CD8-positive, alpha-beta memory T cell (primary cell): Measurements from ENCODE around the gene KRT77. TPM values are rescaled to one million over a fixed set of nuclear protein-coding genes. Genes with fewer than 3 reads are reported as not detected.

Experiments used
- CTCF ChIA-PET: fragments of 350-600 bp; sonication (Branson Sonifier 250); formaldehyde crosslinking; loops from one replicate; lab custom pipeline; 2021; ENCODE audit warnings: antibody characterized with exemption; lab: Charles Lee
- POLR2A ChIA-PET: fragments of 350-600 bp; sonication (Branson Sonifier 250); formaldehyde crosslinking; loops from one replicate; lab custom pipeline; 2021; ENCODE audit warnings: antibody characterized with exemption; lab: Charles Lee
- DNase-seq, 5 donors: peaks; one replicate each; pipeline versions ENCODE4 v3.0.0 to v3.0.0-alpha.2; 2020 to 2022; ENCODE audit warnings: mixed read lengths in 1 of 5
- H3K27ac ChIP-seq: one replicate; pipeline ENCODE4 v1.7.0; 2013; ENCODE audit warnings: low read depth, mild to moderate bottlenecking, low read length, moderate library complexity
- H3K27me3 ChIP-seq: 2 replicates; pipeline ENCODE4 v1.7.0; 2013; ENCODE audit warnings: low read length, mild to moderate bottlenecking; ENCODE audit not compliant: insufficient read depth, poor library complexity, severe bottlenecking
- H3K36me3 ChIP-seq: 2 replicates; pipeline ENCODE4 v1.7.0; 2013; ENCODE audit warnings: mild to moderate bottlenecking, low read length, moderate library complexity; ENCODE audit not compliant: insufficient read depth
- H3K4me1 ChIP-seq: 2 replicates; pipeline ENCODE4 v1.7.0; 2013; ENCODE audit warnings: mild to moderate bottlenecking, low read length, moderate library complexity; ENCODE audit not compliant: insufficient read depth
- H3K4me3 ChIP-seq: 2 replicates; pipeline ENCODE4 v1.7.0; 2013; ENCODE audit warnings: mild to moderate bottlenecking, low read length
- H3K9me3 ChIP-seq: 2 replicates; pipeline ENCODE4 v1.7.0; 2013; ENCODE audit warnings: mild to moderate bottlenecking, low read length
- H3K27ac Mint-ChIP-seq, 8 donors: one replicate each; pipeline ENCODE4 v1.8.0; 2020 to 2021; ENCODE audit warnings: mixed read lengths in 8 of 8, mild to moderate bottlenecking in 6 of 8, inconsistent platforms in 3 of 8, moderate library complexity in 3 of 8
- H3K27me3 Mint-ChIP-seq, 2 donors: one replicate each; pipeline ENCODE4 v1.8.0; 2020 to 2021; ENCODE audit warnings: mixed read lengths in 2 of 2, mild to moderate bottlenecking in 1 of 2, moderate library complexity in 1 of 2
- H3K36me3 Mint-ChIP-seq, 3 donors: one replicate each; pipeline ENCODE4 v1.8.0; 2020 to 2021; ENCODE audit warnings: mixed read lengths in 3 of 3, inconsistent platforms in 1 of 3, mild to moderate bottlenecking in 1 of 3
- H3K4me1 Mint-ChIP-seq, 3 donors: one replicate each; pipeline ENCODE4 v1.8.0; 2020 to 2021; ENCODE audit warnings: mixed read lengths in 3 of 3, inconsistent platforms in 1 of 3, mild to moderate bottlenecking in 1 of 3
- H3K4me3 Mint-ChIP-seq, 7 donors: one replicate each; pipeline ENCODE4 v1.8.0; 2020 to 2021; ENCODE audit warnings: mixed read lengths in 7 of 7, mild to moderate bottlenecking in 6 of 7, moderate library complexity in 4 of 7, inconsistent platforms in 2 of 7
- H3K9me3 Mint-ChIP-seq, 5 donors: one replicate each; pipeline ENCODE4 v1.8.0; 2020 to 2022; ENCODE audit warnings: mixed read lengths in 5 of 5, mild to moderate bottlenecking in 3 of 5, moderate library complexity in 2 of 5, inconsistent platforms in 1 of 5
- polyA plus RNA-seq: library from polyadenylated mRNA; unstranded; fragments of 300-500 nt; fragmentation: Illumina TruSeq; gene quantifications from one replicate; pipeline ENCODE4 v1.2.3, GENCODE V29; 2021
- total RNA-seq, 2 experiments: library from RNA; stranded (reverse); gene quantifications; one replicate each; pipeline ENCODE4 v1.2.3, GENCODE V29; 2021

KRT77 gene
- total and polyA plus RNA-seq, 3 experiments from 2014 or later, result not detected

DNA sequence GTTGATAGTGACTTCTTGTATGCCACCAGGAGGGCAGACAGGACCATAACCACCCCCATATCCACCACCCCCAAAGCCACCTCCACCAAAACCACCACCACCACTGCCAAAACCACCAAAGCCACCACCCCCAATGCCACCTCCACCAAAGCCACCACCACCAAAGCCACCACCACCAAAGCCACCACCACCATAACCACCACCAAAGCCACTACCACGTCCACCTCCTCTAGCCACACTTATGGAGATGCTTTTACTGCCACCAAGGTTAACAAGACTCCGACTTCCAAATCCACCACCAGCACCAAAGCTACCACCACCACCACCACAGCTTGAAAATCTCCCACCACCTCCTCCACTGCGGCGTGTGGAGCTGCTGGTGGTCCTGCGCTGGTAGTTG lies 23.4 kb downstream of the KRT77 start:
- Histone ChIP-seq H3K36me3 (no peaks in the 10 kb centered on the region), H3K27me3 (no peaks in the 10 kb centered on the region), H3K4me3 (no peak overlapping the region), H3K4me1 (peaks cover 22% of the 10 kb centered on the region), H3K27ac (no peak overlapping the region), H3K9me3 (no peaks in the 10 kb centered on the region)
- Mint-ChIP-seq H3K36me3 (no peaks in the 10 kb centered on the region), H3K27me3 (peaks cover 10 to 36% of the 10 kb centered on the region in 2 donors), H3K4me1 (peaks cover 16 to 17% (median 16%) of the 10 kb centered on the region in 3 donors), H3K4me3 (no peak overlapping the region), H3K27ac (no peak overlapping the region), H3K9me3 (no peaks in the 10 kb centered on the region)
- POLR2A ChIA-PET, result no interaction called here
- DNase-seq, result no peak
- CTCF ChIA-PET, result interaction anchor here (1.5 kb wide), 1 partner anchor 12 kb away, joined by 7 read pairs; no protein-coding TSS in a partner anchor

DNA sequence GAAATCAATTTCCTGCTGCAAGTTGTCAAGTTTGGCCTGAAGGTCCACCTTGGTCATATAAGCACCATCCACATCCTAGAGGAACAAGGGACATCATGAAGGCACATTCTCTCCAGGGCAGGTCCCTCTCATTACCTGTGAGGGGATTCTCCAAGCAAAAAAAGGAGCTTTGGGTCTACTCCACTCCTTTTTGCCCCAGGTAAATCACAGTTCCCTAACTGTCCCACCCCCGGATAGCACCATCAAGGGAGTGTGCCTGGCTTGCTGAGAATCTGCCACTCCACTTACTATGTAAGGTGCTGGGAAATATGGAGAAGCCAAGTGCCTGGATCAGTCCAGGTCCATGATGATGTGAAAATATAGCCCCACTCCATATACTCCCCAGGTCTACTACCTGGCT lies 25.7 kb downstream of the KRT77 start:
- H3K36me3 Mint-ChIP-seq, result no peaks in the 10 kb centered on the region
- Histone ChIP-seq H3K4me1 (peaks cover 22% of the 10 kb centered on the region), H3K9me3 (no peaks in the 10 kb centered on the region), H3K27me3 (no peaks in the 10 kb centered on the region), H3K4me3 (no peak overlapping the region), H3K36me3 (no peaks in the 10 kb centered on the region), H3K27ac (no peak overlapping the region)
- peak overlapping the region in 1 of 8 donors; percentile 15 for H3K27ac Mint-ChIP-seq
- peaks cover 10 to 35% of the 10 kb centered on the region in 2 donors for H3K27me3 Mint-ChIP-seq
- no peaks in the 10 kb centered on the region for H3K9me3 Mint-ChIP-seq
- H3K4me1 Mint-ChIP-seq, result peaks cover 16 to 17% (median 16%) of the 10 kb centered on the region in 3 donors
- no peak overlapping the region for H3K4me3 Mint-ChIP-seq
- POLR2A ChIA-PET, result no interaction called here
- CTCF ChIA-PET, result no interaction called here
- DNase-seq, result no peak

DNA sequence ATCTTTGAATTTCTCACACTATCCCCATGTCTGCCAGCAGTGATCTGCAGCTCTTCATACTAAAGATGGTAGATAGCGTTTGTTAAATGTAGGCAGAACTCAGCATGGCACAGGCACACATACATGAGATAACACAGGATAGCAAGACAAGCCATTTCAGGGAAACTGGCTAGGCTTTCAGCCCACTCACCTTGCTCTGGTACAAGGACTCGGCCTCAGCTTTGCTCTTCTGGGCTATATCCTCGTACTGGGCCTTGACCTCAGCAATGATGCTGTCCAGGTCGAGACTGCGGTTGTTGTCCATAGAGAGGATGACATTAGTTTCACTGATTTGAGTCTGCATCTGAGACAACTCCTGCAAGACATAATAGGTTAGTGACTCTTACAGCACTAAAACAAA lies 26.2 kb downstream of the KRT77 start:
- Mint-ChIP-seq H3K9me3 (no peaks in the 10 kb centered on the region), H3K27ac (peak overlapping the region in 1 of 8 donors; percentile 3), H3K4me1 (peaks cover 14 to 15% (median 14%) of the 10 kb centered on the region in 3 donors), H3K4me3 (peak overlapping the region in 2 of 7 donors; percentile 30 to 59), H3K36me3 (no peaks in the 10 kb centered on the region), H3K27me3 (peaks cover 10 to 35% of the 10 kb centered on the region in 2 donors)
- CTCF ChIA-PET, result no interaction called here
- H3K4me1 ChIP-seq, result peaks cover 17% of the 10 kb centered on the region
- POLR2A ChIA-PET, result no interaction called here
- no peak overlapping the region for H3K4me3 ChIP-seq
- no peak overlapping the region for H3K27ac ChIP-seq
- H3K9me3 ChIP-seq, result no peaks in the 10 kb centered on the region
- DNase-seq, result no peak
- no peaks in the 10 kb centered on the region for H3K27me3 ChIP-seq
- H3K36me3 ChIP-seq, result no peaks in the 10 kb centered on the region

DNA sequence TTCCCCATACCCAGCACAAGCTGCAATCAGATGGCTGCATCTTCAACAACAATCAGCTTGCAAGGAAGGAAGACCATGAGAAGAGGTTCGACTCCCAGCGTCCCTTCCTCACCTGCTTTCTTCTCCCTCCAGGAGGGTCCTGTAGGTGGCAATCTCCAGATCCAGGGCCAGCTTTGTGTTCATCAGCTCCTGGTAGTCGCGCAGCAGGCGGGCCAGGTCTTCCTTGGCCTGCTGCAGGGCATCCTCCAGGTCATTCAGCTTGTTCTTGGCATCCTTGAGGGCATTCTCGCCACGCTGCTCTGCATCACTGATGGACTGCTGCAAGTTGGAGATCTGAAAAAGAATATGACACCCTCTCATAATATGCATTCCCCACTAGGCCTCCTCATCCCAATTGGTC lies 27.2 kb downstream of the KRT77 start:
- H3K27me3 ChIP-seq, result no peaks in the 10 kb centered on the region
- no peaks in the 10 kb centered on the region for H3K36me3 Mint-ChIP-seq
- H3K4me1 ChIP-seq, result peaks cover 8% of the 10 kb centered on the region
- DNase-seq, result no peak
- H3K9me3 ChIP-seq, result no peaks in the 10 kb centered on the region
- CTCF ChIA-PET, result no interaction called here
- H3K27ac Mint-ChIP-seq, result peak overlapping the region in 3 of 8 donors; percentile 31 to 59 (median 48)
- H3K27ac ChIP-seq, result no peak overlapping the region
- POLR2A ChIA-PET, result no interaction called here
- H3K9me3 Mint-ChIP-seq, result no peaks in the 10 kb centered on the region
- H3K27me3 Mint-ChIP-seq, result peaks cover 10 to 35% of the 10 kb centered on the region in 2 donors
- H3K4me3 Mint-ChIP-seq, result peak overlapping the region in 2 of 7 donors; percentile 52 to 59
- H3K4me3 ChIP-seq, result no peak overlapping the region
- H3K36me3 ChIP-seq, result no peaks in the 10 kb centered on the region
- H3K4me1 Mint-ChIP-seq, result peaks cover 5 to 7% (median 5%) of the 10 kb centered on the region in 3 donors

DNA sequence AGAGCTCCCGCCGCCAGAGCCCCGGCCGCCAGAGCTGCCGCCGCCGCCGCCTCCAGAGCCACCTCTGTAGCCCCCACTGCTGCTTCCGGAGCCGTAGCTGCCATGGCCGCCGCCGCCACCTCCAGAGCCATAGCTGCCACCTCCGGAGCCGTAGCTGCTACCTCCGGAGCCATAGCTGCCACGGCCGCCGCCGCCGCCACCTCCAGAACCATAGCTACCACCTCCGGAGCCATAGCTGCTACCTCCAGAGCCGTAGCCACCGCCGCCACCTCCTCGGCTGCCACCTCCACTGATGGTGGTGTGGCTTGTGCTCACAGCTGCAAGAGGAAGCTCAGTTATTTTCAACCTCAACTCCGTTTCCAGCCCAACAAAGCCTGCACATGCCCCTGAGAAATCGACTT lies 28.0 kb downstream of the KRT77 start:
- H3K27ac Mint-ChIP-seq, result no peak overlapping the region
- no peak overlapping the region for H3K27ac ChIP-seq
- no peaks in the 10 kb centered on the region for H3K36me3 ChIP-seq
- no peaks in the 10 kb centered on the region for H3K9me3 ChIP-seq
- no peak overlapping the region for H3K4me3 ChIP-seq
- no peak overlapping the region for H3K4me3 Mint-ChIP-seq
- no peaks in the 10 kb centered on the region for H3K4me1 ChIP-seq
- POLR2A ChIA-PET, result no interaction called here
- H3K27me3 Mint-ChIP-seq, result peaks cover 10 to 35% of the 10 kb centered on the region in 2 donors
- H3K9me3 Mint-ChIP-seq, result no peaks in the 10 kb centered on the region
- no peaks in the 10 kb centered on the region for H3K27me3 ChIP-seq
- CTCF ChIA-PET, result no interaction called here
- DNase-seq, result no peak
- peaks cover 0 to 3% (median 0%) of the 10 kb centered on the region in 3 donors for H3K4me1 Mint-ChIP-seq
- H3K36me3 Mint-ChIP-seq, result no peaks in the 10 kb centered on the region

DNA sequence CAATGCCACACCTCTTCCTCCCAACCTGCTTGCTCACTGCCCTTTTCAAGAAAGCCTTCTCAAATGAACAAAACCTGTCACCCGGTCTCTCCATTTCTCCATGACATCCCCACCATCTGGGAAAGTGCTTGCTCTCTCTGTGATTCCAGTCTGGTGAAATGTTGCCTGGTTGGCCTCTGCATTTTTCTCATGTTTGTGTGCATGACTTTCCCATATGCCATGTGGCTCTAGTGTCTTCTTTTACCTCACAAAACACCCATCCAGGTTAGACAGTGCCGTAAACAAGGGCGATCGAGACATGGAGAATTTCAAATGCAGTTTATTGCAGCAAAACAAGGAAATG lies 28.9 kb downstream of the KRT77 start:
- POLR2A ChIA-PET, result interaction anchor here (0.5 kb wide), 1 partner anchor 89 kb away, joined by 4 read pairs; no protein-coding TSS in a partner anchor
- H3K27me3 Mint-ChIP-seq, result peaks cover 14 to 35% of the 10 kb centered on the region in 2 donors

DNA sequence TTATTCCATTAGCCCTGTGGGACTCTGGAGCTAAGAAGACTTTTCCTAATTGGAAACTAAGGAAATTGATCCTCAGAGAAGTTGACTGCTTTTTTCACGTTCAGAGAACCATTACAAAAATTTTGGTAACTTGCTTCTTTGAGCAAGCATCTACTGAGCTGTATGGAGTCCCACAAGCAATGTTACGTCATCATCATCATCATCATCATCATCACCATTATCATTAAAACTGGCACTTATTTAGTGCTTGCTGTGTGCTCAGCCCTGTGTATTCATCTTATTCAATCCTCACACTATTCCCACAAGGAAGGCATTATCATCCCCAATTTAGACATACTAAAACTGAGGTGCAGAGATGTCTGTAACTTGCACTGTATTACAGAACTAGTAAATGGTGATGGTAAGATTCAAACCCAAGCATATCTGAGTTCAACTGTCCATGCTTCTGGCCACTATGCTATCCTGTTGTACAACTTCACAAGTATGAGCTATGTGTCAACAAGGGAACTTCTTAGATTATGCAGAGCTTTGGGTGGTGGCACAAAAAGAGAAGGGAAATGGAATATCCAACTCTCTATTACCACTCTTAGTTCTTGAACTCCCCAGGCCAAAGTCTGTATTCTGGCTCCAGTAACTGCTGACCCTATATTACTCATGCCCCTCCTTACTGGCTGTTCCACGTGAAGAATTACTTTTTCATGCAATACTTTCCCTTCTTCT lies 29.5 kb downstream of the KRT77 start:
- no peak overlapping the region for H3K27ac ChIP-seq
- POLR2A ChIA-PET, result interaction anchor here (0.5 kb wide), 1 partner anchor 89 kb away, joined by 4 read pairs; no protein-coding TSS in a partner anchor
- Mint-ChIP-seq H3K9me3 (no peaks in the 10 kb centered on the region), H3K4me1 (no peaks in the 10 kb centered on the region), H3K27me3 (peaks cover 14 to 38% of the 10 kb centered on the region in 2 donors), H3K4me3 (no peak overlapping the region), H3K36me3 (no peaks in the 10 kb centered on the region), H3K27ac (peak overlapping the region in 1 of 8 donors; percentile 5)
- CTCF ChIA-PET, result no interaction called here
- no peaks in the 10 kb centered on the region for H3K27me3 ChIP-seq
- no peak overlapping the region for H3K4me3 ChIP-seq
- no peak for DNase-seq
- no peaks in the 10 kb centered on the region for H3K4me1 ChIP-seq
- no peaks in the 10 kb centered on the region for H3K9me3 ChIP-seq
- H3K36me3 ChIP-seq, result no peaks in the 10 kb centered on the region

More for the DNA sequence above, 28.9 kb downstream of the KRT77 start:
- CTCF ChIA-PET, result no interaction called here
- H3K27ac Mint-ChIP-seq, result peak overlapping the region in 1 of 8 donors; percentile 19
- no peaks in the 10 kb centered on the region for H3K9me3 ChIP-seq
- no peak overlapping the region for H3K4me3 Mint-ChIP-seq
- H3K4me1 ChIP-seq, result no peaks in the 10 kb centered on the region
- no peaks in the 10 kb centered on the region for H3K36me3 ChIP-seq
- no peak for DNase-seq
- no peaks in the 10 kb centered on the region for H3K4me1 Mint-ChIP-seq
- no peaks in the 10 kb centered on the region for H3K27me3 ChIP-seq
- H3K4me3 ChIP-seq, result no peak overlapping the region
- no peaks in the 10 kb centered on the region for H3K9me3 Mint-ChIP-seq
- H3K36me3 Mint-ChIP-seq, result no peaks in the 10 kb centered on the region
- no peak overlapping the region for H3K27ac ChIP-seq

DNA sequence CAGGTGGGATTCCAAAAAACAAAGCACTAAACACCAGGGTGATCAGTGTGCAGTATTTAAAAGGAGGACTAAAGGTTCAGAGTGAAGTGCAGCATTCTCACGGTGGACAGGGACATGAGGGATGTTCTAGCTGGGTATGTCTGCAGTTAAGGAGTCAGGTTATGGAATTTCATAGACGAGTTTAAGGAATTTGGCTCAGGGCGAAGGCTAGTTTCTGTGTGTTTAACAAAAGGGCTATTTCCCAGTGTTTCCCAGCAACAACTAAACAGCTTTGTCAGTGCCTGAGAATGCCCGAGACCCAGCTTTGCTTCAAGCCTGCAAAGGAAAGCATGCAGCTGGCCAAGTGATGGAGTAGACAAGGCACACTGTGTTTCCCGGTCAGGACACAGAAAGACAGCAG lies 30.1 kb downstream of the KRT77 start:
- CTCF ChIA-PET, result no interaction called here
- no peak overlapping the region for H3K4me3 Mint-ChIP-seq

More for the DNA sequence above, 30.1 kb downstream of the KRT77 start:
- H3K27me3 Mint-ChIP-seq, result peaks cover 14 to 38% of the 10 kb centered on the region in 2 donors
- H3K36me3 ChIP-seq, result no peaks in the 10 kb centered on the region
- H3K27ac ChIP-seq, result no peak overlapping the region
- POLR2A ChIA-PET, result no interaction called here
- no peaks in the 10 kb centered on the region for H3K9me3 ChIP-seq
- no peaks in the 10 kb centered on the region for H3K4me1 ChIP-seq
- no peaks in the 10 kb centered on the region for H3K36me3 Mint-ChIP-seq
- H3K9me3 Mint-ChIP-seq, result no peaks in the 10 kb centered on the region
- no peak for DNase-seq
- H3K27ac Mint-ChIP-seq, result no peak overlapping the region
- no peaks in the 10 kb centered on the region for H3K27me3 ChIP-seq
- H3K4me3 ChIP-seq, result no peak overlapping the region
- no peaks in the 10 kb centered on the region for H3K4me1 Mint-ChIP-seq
